ENCODE measurements around the gene WDR37. TPM values are rescaled to one million over a fixed set of nuclear protein-coding genes. Genes with fewer than 3 reads are reported as not detected.
"Not testable (repeated sequence)": the region's sequence is repeated elsewhere in the genome, so short reads cannot be mapped to it uniquely, and the experiment has no call there.

The WDR37 gene
- total RNA-seq, 1 experiment from 2014 or later, result 4.5 TPM

DNA sequence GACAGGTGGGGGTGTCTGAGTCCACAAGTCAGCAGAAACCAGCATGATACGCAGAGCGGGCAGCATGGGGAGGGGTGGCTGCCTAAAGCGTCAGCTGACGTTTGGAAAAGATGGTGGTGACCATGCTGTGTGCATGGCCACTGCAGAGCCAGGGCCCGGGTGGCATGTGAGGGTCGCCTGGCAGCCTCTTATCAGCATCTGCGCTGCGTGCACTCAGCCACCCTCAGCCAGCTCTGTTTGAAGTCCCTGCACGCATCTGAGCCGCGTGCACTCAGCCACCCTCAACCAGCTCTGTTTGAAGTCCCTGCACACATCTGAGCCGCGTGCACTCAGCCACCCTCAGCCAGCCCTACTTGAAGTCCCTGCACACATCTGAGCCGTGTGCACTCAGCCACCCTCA, 61.5 kb downstream of the WDR37 start:
- no peaks in the 10 kb centered on the region for H3K27me3 ChIP-seq (ENCODE audit: low read length)
- H4K20me1 ChIP-seq (ENCODE audit: low read length), result no peaks in the 10 kb centered on the region
- no TSS peak for BruUV-seq (replicated peaks)
- intact Hi-C loops (cut with micrococcal nuclease), result no loop called here
- ChIA-PET POLR2A (ENCODE audit: unreplicated experiment) (no interaction called here), CTCF (no interaction called here)
- no peak for ATAC-seq
- H3K27ac ChIP-seq (ENCODE audit: low read length), result no peak overlapping the region
- no peaks in the 10 kb centered on the region for H3K79me2 ChIP-seq (ENCODE audit: low read length)
- no peaks in the 10 kb centered on the region for H3K9me2 ChIP-seq (replicated peaks; ENCODE audit: low read length)
- H3K4me2 ChIP-seq (ENCODE audit: low read length), result no peak overlapping the region
- H2AFZ ChIP-seq (ENCODE audit: low read length), result no peak overlapping the region
- no peaks in the 10 kb centered on the region for H3K9me3 ChIP-seq (ENCODE audit: low read length)
- no peak for DNase-seq
- H3K9ac ChIP-seq (ENCODE audit: low read length), result no peak overlapping the region
- no peaks in the 10 kb centered on the region for H3F3A ChIP-seq (ENCODE audit: low read length, unreplicated experiment)
- no peaks in the 10 kb centered on the region for H3K4me1 ChIP-seq (ENCODE audit: insufficient read depth, low read length)
- H3K36me3 ChIP-seq (ENCODE audit: low read depth, low read length), result no peaks in the 10 kb centered on the region
- TF ChIP-seq, protein P1, sequence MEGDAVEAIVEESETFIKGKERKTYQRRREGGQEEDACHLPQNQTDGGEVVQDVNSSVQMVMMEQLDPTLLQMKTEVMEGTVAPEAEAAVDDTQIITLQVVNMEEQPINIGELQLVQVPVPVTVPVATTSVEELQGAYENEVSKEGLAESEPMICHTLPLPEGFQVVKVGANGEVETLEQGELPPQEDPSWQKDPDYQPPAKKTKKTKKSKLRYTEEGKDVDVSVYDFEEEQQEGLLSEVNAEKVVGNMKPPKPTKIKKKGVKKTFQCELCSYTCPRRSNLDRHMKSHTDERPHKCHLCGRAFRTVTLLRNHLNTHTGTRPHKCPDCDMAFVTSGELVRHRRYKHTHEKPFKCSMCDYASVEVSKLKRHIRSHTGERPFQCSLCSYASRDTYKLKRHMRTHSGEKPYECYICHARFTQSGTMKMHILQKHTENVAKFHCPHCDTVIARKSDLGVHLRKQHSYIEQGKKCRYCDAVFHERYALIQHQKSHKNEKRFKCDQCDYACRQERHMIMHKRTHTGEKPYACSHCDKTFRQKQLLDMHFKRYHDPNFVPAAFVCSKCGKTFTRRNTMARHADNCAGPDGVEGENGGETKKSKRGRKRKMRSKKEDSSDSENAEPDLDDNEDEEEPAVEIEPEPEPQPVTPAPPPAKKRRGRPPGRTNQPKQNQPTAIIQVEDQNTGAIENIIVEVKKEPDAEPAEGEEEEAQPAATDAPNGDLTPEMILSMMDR (conservative IDR thresholded peaks at IDR 0.05; ENCODE audit: low read depth, low read length), result no peak
- TF ChIP-seq EZH2 (IDR thresholded peaks at IDR 0.05; ENCODE audit: low read length, unreplicated experiment), result no peak
- no peak for TF ChIP-seq EZH2phosphoT487 (IDR thresholded peaks at IDR 0.05; ENCODE audit: borderline replicate concordance, low read length)
- H3K4me3 ChIP-seq (ENCODE audit: low read length), result no peak overlapping the region

DNA sequence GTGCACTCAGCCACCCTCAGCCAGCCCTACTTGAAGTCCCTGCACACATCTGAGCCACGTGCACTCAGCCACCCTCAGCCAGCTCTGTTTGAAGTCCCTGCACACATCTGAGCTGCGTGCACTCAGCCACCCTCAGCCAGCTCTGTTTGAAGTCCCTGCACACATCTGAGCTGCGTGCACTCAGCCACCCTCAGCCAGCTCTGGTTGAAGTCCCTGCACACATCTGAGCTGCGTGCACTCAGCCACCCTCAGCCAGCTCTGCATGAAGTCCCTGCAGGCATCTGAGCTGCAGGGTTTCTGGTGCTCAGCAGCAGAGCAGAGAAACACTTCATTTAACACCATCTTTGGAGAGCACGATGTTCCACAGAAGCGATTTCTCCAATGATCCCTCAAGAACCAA, 62.1 kb downstream of the WDR37 start:
- H3K4me3 ChIP-seq (ENCODE audit: low read length); ATAC-seq; H3F3A ChIP-seq (ENCODE audit: low read length, unreplicated experiment); H3K4me2 ChIP-seq (ENCODE audit: low read length); BruUV-seq (replicated peaks); H2AFZ ChIP-seq (ENCODE audit: low read length); H4K20me1 ChIP-seq (ENCODE audit: low read length); H3K27me3 ChIP-seq (ENCODE audit: low read length); H3K79me2 ChIP-seq (ENCODE audit: low read length); H3K9me3 ChIP-seq (ENCODE audit: low read length); POLR2A ChIA-PET (ENCODE audit: unreplicated experiment); H3K36me3 ChIP-seq (ENCODE audit: low read depth, low read length); H3K9me2 ChIP-seq (replicated peaks; ENCODE audit: low read length); intact Hi-C loops (cut with micrococcal nuclease); DNase-seq; H3K4me1 ChIP-seq (ENCODE audit: insufficient read depth, low read length); CTCF ChIA-PET; H3K27ac ChIP-seq (ENCODE audit: low read length); H3K9ac ChIP-seq (ENCODE audit: low read length): not testable (repeated sequence)

DNA sequence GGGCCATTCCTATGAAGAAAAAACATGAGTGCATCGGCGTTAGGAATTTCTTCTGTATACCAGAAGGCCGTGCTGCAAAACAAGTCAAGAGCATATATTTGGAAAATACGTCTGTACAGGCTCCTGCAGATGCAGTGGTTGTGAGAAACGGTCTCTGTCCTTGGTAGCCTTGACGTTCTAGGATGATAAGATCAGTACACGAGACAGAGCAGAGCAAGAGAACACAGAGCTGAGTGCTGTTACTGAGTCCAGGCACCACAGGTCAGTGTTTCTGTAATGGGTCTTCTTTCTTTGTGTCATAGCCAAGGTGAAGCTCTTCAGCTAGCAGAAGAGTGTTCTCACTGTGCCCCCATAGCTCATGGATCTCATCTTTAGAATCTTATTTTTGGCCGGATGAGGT, 62.8 kb downstream of the WDR37 start:
- H3K27me3 ChIP-seq (ENCODE audit: low read length), result no peaks in the 10 kb centered on the region
- POLR2A ChIA-PET (ENCODE audit: unreplicated experiment), result no interaction called here
- intact Hi-C loops (cut with micrococcal nuclease), result no loop called here
- no peaks in the 10 kb centered on the region for H4K20me1 ChIP-seq (ENCODE audit: low read length)
- H3K9me3 ChIP-seq (ENCODE audit: low read length), result no peaks in the 10 kb centered on the region
- H3F3A ChIP-seq (ENCODE audit: low read length, unreplicated experiment), result no peaks in the 10 kb centered on the region
- ATAC-seq, result no peak
- no peak overlapping the region for H2AFZ ChIP-seq (ENCODE audit: low read length)
- CTCF ChIA-PET, result interaction anchor here (0.6 kb wide), 1 partner anchor 1972 kb away, joined by 3 read pairs; no protein-coding TSS in a partner anchor
- no peak overlapping the region for H3K9ac ChIP-seq (ENCODE audit: low read length)
- no peaks in the 10 kb centered on the region for H3K79me2 ChIP-seq (ENCODE audit: low read length)
- no peaks in the 10 kb centered on the region for H3K4me1 ChIP-seq (ENCODE audit: insufficient read depth, low read length)
- H3K9me2 ChIP-seq (replicated peaks; ENCODE audit: low read length), result no peaks in the 10 kb centered on the region
- BruUV-seq (replicated peaks), result no TSS peak
- TF ChIP-seq, protein P1 (conservative IDR thresholded peaks at IDR 0.05; ENCODE audit: low read depth, low read length), result no peak
- TF ChIP-seq EZH2phosphoT487 (IDR thresholded peaks at IDR 0.05; ENCODE audit: borderline replicate concordance, low read length) (no peak), EZH2 (IDR thresholded peaks at IDR 0.05; ENCODE audit: low read length, unreplicated experiment) (no peak)
- H3K36me3 ChIP-seq (ENCODE audit: low read depth, low read length), result no peaks in the 10 kb centered on the region
- DNase-seq, result no peak
- H3K4me3 ChIP-seq (ENCODE audit: low read length), result no peak overlapping the region
- no peak overlapping the region for H3K4me2 ChIP-seq (ENCODE audit: low read length)
- H3K27ac ChIP-seq (ENCODE audit: low read length), result no peak overlapping the region
